Measurements from ENCODE around the gene DOCK2. TPM values are rescaled to one million over a fixed set of nuclear protein-coding genes. Genes with fewer than 3 reads are reported as not detected.

DOCK2 gene
- polyA plus RNA-seq, 1 donor from 2014 or later: 114 TPM

- H3K27ac Mint-ChIP-seq: no peak overlapping the region
- H3K36me3 Mint-ChIP-seq: peaks cover 5% of the 10 kb centered on the region
- no peak overlapping the region for H3K4me3 Mint-ChIP-seq
- H3K9me3 Mint-ChIP-seq: peaks cover 0 to 4% (median 0%) of the 10 kb centered on the region in 3 donors
- H3K4me1 Mint-ChIP-seq: peaks cover 0 to 2% (median 0%) of the 10 kb centered on the region in 3 donors
- H3K27me3 Mint-ChIP-seq: peaks cover 1% of the 10 kb centered on the region
These were observed 463.2 kb downstream of the DOCK2 start for GRCh38 chr5:170100066-170100943.

- H3K27ac Mint-ChIP-seq: no peak overlapping the region
- no peak overlapping the region for H3K4me3 Mint-ChIP-seq
- peaks cover 1% of the 10 kb centered on the region for H3K36me3 Mint-ChIP-seq
- H3K9me3 Mint-ChIP-seq: peaks cover 0 to 4% (median 0%) of the 10 kb centered on the region in 3 donors
- H3K27me3 Mint-ChIP-seq: peaks cover 1% of the 10 kb centered on the region
- peaks cover 0 to 2% (median 0%) of the 10 kb centered on the region in 3 donors for H3K4me1 Mint-ChIP-seq
These were observed 466.4 kb downstream of the DOCK2 start for GRCh38 chr5:170103447-170103846.

- peak overlapping the region in 1 of 3 donors; percentile 37 for H3K27ac Mint-ChIP-seq
These were observed 467.2 kb downstream of the DOCK2 start for GRCh38 chr5:170104299-170104698.

GRCh38 chr5:170104710-170105109 is 467.6 kb downstream of the DOCK2 start:
- no peak overlapping the region for H3K4me3 Mint-ChIP-seq
- no peak overlapping the region for H3K27ac Mint-ChIP-seq
- peaks cover 0 to 2% (median 0%) of the 10 kb centered on the region in 3 donors for H3K4me1 Mint-ChIP-seq
- peaks cover 1% of the 10 kb centered on the region for H3K36me3 Mint-ChIP-seq
- H3K9me3 Mint-ChIP-seq: no peaks in the 10 kb centered on the region
- H3K27me3 Mint-ChIP-seq: peaks cover 1% of the 10 kb centered on the region

More at GRCh38 chr5:170104299-170104698, 467.2 kb downstream of the DOCK2 start:
- peaks cover 1% of the 10 kb centered on the region for H3K36me3 Mint-ChIP-seq
- no peak overlapping the region for H3K4me3 Mint-ChIP-seq
- peaks cover 1% of the 10 kb centered on the region for H3K27me3 Mint-ChIP-seq
- peaks cover 0 to 2% (median 0%) of the 10 kb centered on the region in 3 donors for H3K4me1 Mint-ChIP-seq
- H3K9me3 Mint-ChIP-seq: peaks cover 0 to under 1% (median 0%) of the 10 kb centered on the region in 3 donors

GRCh38 chr5:170105642-170106611 is 468.9 kb downstream of the DOCK2 start, which contains the start of gene FOXI1:
Gene FOXI1, plus strand, starts transcription at chr5:170105897. Its CDS starts 61 bp downstream, at chr5:170105958.
- Mint-ChIP-seq H3K36me3 (peaks cover 1% of the 10 kb centered on the region), H3K9me3 (no peaks in the 10 kb centered on the region), H3K27me3 (peaks cover 1% of the 10 kb centered on the region), H3K27ac (peak within 1 kb of the TSS in 1 of 3 donors; percentile 79), H3K4me3 (no peak within 1 kb of the TSS), H3K4me1 (no peaks in the 10 kb centered on the region)

- Mint-ChIP-seq H3K27ac (no peak overlapping the region), H3K4me3 (no peak overlapping the region), H3K27me3 (peaks cover 3% of the 10 kb centered on the region), H3K4me1 (no peaks in the 10 kb centered on the region), H3K36me3 (peaks cover 1% of the 10 kb centered on the region), H3K9me3 (no peaks in the 10 kb centered on the region)
These were observed 470.6 kb downstream of the DOCK2 start for GRCh38 chr5:170107674-170108073.

- H3K27ac Mint-ChIP-seq: no peak overlapping the region
- no peaks in the 10 kb centered on the region for H3K4me1 Mint-ChIP-seq
- H3K27me3 Mint-ChIP-seq: peaks cover 3% of the 10 kb centered on the region
- no peak overlapping the region for H3K4me3 Mint-ChIP-seq
- H3K36me3 Mint-ChIP-seq: peaks cover 1% of the 10 kb centered on the region
- H3K9me3 Mint-ChIP-seq: no peaks in the 10 kb centered on the region
These were observed 471.3 kb downstream of the DOCK2 start for GRCh38 chr5:170108266-170108785.

- Mint-ChIP-seq H3K27me3 (peaks cover 3% of the 10 kb centered on the region), H3K4me1 (no peaks in the 10 kb centered on the region), H3K36me3 (no peaks in the 10 kb centered on the region), H3K9me3 (no peaks in the 10 kb centered on the region), H3K27ac (no peak overlapping the region), H3K4me3 (no peak overlapping the region)
These were observed 472.3 kb downstream of the DOCK2 start for GRCh38 chr5:170109059-170110031.

GRCh38 chr5:170110403-170111087 is 473.5 kb downstream of the DOCK2 start:
- Mint-ChIP-seq H3K4me3 (no peak overlapping the region), H3K4me1 (no peaks in the 10 kb centered on the region), H3K27me3 (peaks cover 3% of the 10 kb centered on the region), H3K27ac (no peak overlapping the region), H3K36me3 (no peaks in the 10 kb centered on the region), H3K9me3 (peaks cover 0 to 2% (median 0%) of the 10 kb centered on the region in 3 donors)

- Mint-ChIP-seq H3K27ac (no peak overlapping the region), H3K9me3 (peaks cover 0 to 2% (median 0%) of the 10 kb centered on the region in 3 donors), H3K4me3 (no peak overlapping the region), H3K27me3 (peaks cover 3% of the 10 kb centered on the region), H3K36me3 (no peaks in the 10 kb centered on the region), H3K4me1 (no peaks in the 10 kb centered on the region)
These were observed 474.2 kb downstream of the DOCK2 start for GRCh38 chr5:170111088-170111785.

- H3K36me3 Mint-ChIP-seq: no peaks in the 10 kb centered on the region
- H3K27ac Mint-ChIP-seq: no peak overlapping the region
- peaks cover 0 to 2% (median 0%) of the 10 kb centered on the region in 3 donors for H3K9me3 Mint-ChIP-seq
- H3K27me3 Mint-ChIP-seq: peaks cover 3% of the 10 kb centered on the region
- no peaks in the 10 kb centered on the region for H3K4me1 Mint-ChIP-seq
- no peak overlapping the region for H3K4me3 Mint-ChIP-seq
These were observed 475.9 kb downstream of the DOCK2 start for GRCh38 chr5:170112876-170113521.

- H3K4me1 Mint-ChIP-seq: no peaks in the 10 kb centered on the region
- no peaks in the 10 kb centered on the region for H3K36me3 Mint-ChIP-seq
- H3K27me3 Mint-ChIP-seq: peaks cover 1% of the 10 kb centered on the region
- peaks cover 0 to 2% (median 0%) of the 10 kb centered on the region in 3 donors for H3K9me3 Mint-ChIP-seq
- H3K27ac Mint-ChIP-seq: peak overlapping the region in 1 of 3 donors; percentile 55
- no peak overlapping the region for H3K4me3 Mint-ChIP-seq
These were observed 476.4 kb downstream of the DOCK2 start for GRCh38 chr5:170113522-170113900.
